ENCODE data around the gene MYRF. TPM values are rescaled to one million over a fixed set of nuclear protein-coding genes. Genes with fewer than 3 reads are reported as not detected.

MYRF gene
- total RNA-seq, 1 experiment from 2014 or later = 91.4 TPM

GRCh38 chr11:61814247-61814957 is 62.0 kb downstream of the MYRF start:
- TSS peak; percentile 48 for BruUV-seq (replicated peaks)
- no peak for TF ChIP-seq CTCF (IDR thresholded peaks at IDR 0.05; ENCODE audit: unreplicated experiment)
- DNase-seq = no peak
- intact Hi-C loops (cut with micrococcal nuclease; ENCODE audit: unreplicated experiment) = no loop called here
- peaks cover 39% of the 10 kb centered on the region for H3K36me3 Mint-ChIP-seq (ENCODE audit: insufficient read depth, unreplicated experiment)
- no peaks in the 10 kb centered on the region for H3K27me3 Mint-ChIP-seq (ENCODE audit: unreplicated experiment)
- peaks cover 2% of the 10 kb centered on the region for H3K9me3 Mint-ChIP-seq (ENCODE audit: low read depth, unreplicated experiment)
- peak overlapping the region; percentile 91 for H3K27ac Mint-ChIP-seq (ENCODE audit: unreplicated experiment)
- CTCF ChIA-PET = interaction anchor here (0.6 to 3.9 kb wide), 6 partner anchors 11 to 247 kb away, joined by 3 to 21 read pairs (median 3); partner anchors contain the start of genes FEN1 and TMEM258
- H3K4me1 Mint-ChIP-seq (ENCODE audit: low read depth, unreplicated experiment) = peaks cover 8% of the 10 kb centered on the region
- peak overlapping the region; percentile 89 for H3K4me3 Mint-ChIP-seq (ENCODE audit: low read depth, unreplicated experiment)

GRCh38 chr11:61814958-61815789 is 62.7 kb downstream of the MYRF start:
- no peak for TF ChIP-seq CTCF (IDR thresholded peaks at IDR 0.05; ENCODE audit: unreplicated experiment)
- TSS peak; percentile 56 for BruUV-seq (replicated peaks)
- intact Hi-C loops (cut with micrococcal nuclease; ENCODE audit: unreplicated experiment) = no loop called here

GRCh38 chr11:61815790-61816735 is 63.6 kb downstream of the MYRF start:
- Mint-ChIP-seq H3K9me3 (ENCODE audit: low read depth, unreplicated experiment) (peaks cover 2% of the 10 kb centered on the region), H3K4me3 (ENCODE audit: low read depth, unreplicated experiment) (peak overlapping the region; percentile 89), H3K36me3 (ENCODE audit: insufficient read depth, unreplicated experiment) (peaks cover 39% of the 10 kb centered on the region), H3K4me1 (ENCODE audit: low read depth, unreplicated experiment) (peaks cover 8% of the 10 kb centered on the region), H3K27ac (ENCODE audit: unreplicated experiment) (peak overlapping the region; percentile 91), H3K27me3 (ENCODE audit: unreplicated experiment) (no peaks in the 10 kb centered on the region)
- no TSS peak for BruUV-seq (replicated peaks)
- CTCF ChIA-PET = interaction anchor here (0.6 to 3.9 kb wide), 4 partner anchors 19 to 266 kb away, joined by 3 to 21 read pairs (median 3); partner anchors contain the start of genes FEN1 and TMEM258
- TF ChIP-seq CTCF (IDR thresholded peaks at IDR 0.05; ENCODE audit: unreplicated experiment) = peak; percentile 6
- intact Hi-C loops (cut with micrococcal nuclease; ENCODE audit: unreplicated experiment) = no loop called here
- DNase-seq = peak; percentile 66

More at GRCh38 chr11:61814958-61815789, 62.7 kb downstream of the MYRF start:
- Mint-ChIP-seq H3K4me1 (ENCODE audit: low read depth, unreplicated experiment) (peaks cover 8% of the 10 kb centered on the region), H3K27ac (ENCODE audit: unreplicated experiment) (peak overlapping the region; percentile 91), H3K4me3 (ENCODE audit: low read depth, unreplicated experiment) (peak overlapping the region; percentile 89), H3K9me3 (ENCODE audit: low read depth, unreplicated experiment) (peaks cover 2% of the 10 kb centered on the region), H3K36me3 (ENCODE audit: insufficient read depth, unreplicated experiment) (peaks cover 39% of the 10 kb centered on the region), H3K27me3 (ENCODE audit: unreplicated experiment) (no peaks in the 10 kb centered on the region)
- peak; percentile 95 for DNase-seq
- CTCF ChIA-PET = interaction anchor here (0.6 to 3.9 kb wide), 6 partner anchors 11 to 248 kb away, joined by 3 to 21 read pairs (median 3); partner anchors contain the start of genes FEN1 and TMEM258
